Neural cell (in vitro differentiated cells): ENCODE measurements around the gene KCTD2. TPM values are rescaled to one million over a fixed set of nuclear protein-coding genes. Genes with fewer than 3 reads are reported as not detected.
A peak's percentile ranks its signal among the peaks of the same experiment; 100 is the strongest.

Experiments
- H2AFZ ChIP-seq: fragments of 200-600, 300-800 bp; sonication (generic), shearing (Covaris generic); 2 replicates; pipeline ENCODE4 v1.6.0; 2014; ENCODE audit warnings: low read depth, mild to moderate bottlenecking, antibody characterized with exemption, low read length, moderate library complexity
- H3F3A ChIP-seq: fragments of 200-600 bp; shearing (Covaris generic); 2 replicates; pipeline ENCODE4 v1.6.1; 2016; ENCODE audit warnings: mild to moderate bottlenecking, moderate library complexity, mixed read lengths, antibody characterized with exemption, low read length; ENCODE audit not compliant: insufficient read depth, poor library complexity, severe bottlenecking
- H3K27ac ChIP-seq: fragments of 200-600, 300-800 bp; sonication (generic), shearing (Covaris generic); 2 replicates; pipeline ENCODE4 v1.5.1; 2014; ENCODE audit warnings: mild to moderate bottlenecking, low read length, moderate library complexity
- H3K27me3 ChIP-seq: fragments of 300-800, 200-600 bp; sonication (generic), shearing (Covaris generic); 2 replicates; pipeline ENCODE4 v1.6.0; 2014; ENCODE audit warnings: mild to moderate bottlenecking, low read depth, low read length, moderate library complexity; ENCODE audit not compliant: insufficient read depth
- H3K36me3 ChIP-seq: fragments of 300-800, 200-600 bp; sonication (generic), shearing (Covaris generic); 2 replicates; pipeline ENCODE4 v1.5.1; 2014; ENCODE audit warnings: mild to moderate bottlenecking, antibody characterized with exemption, low read length, moderate library complexity; ENCODE audit not compliant: insufficient read depth
- H3K4me2 ChIP-seq: fragments of 300-800, 200-600 bp; sonication (generic), shearing (Covaris generic); 2 replicates; pipeline ENCODE4 v1.6.0; 2014; ENCODE audit warnings: mild to moderate bottlenecking, low read length
- H3K4me3 ChIP-seq: fragments of 300-800, 200-600 bp; sonication (generic), shearing (Covaris generic); 2 replicates; pipeline ENCODE4 v1.5.1; 2014; ENCODE audit warnings: mild to moderate bottlenecking, low read length, moderate library complexity
- H3K79me2 ChIP-seq: fragments of 200-600 bp; shearing (Covaris generic); replicated peaks from 2 replicates; pipeline ENCODE4 v1.6.0; 2014; ENCODE audit warnings: mild to moderate bottlenecking, low read length, moderate library complexity; ENCODE audit not compliant: insufficient read depth
- H3K9ac ChIP-seq: fragments of 300-800, 200-600 bp; sonication (generic), shearing (Covaris generic); 2 replicates; pipeline ENCODE4 v1.6.1; 2016; ENCODE audit warnings: mild to moderate bottlenecking, low read length, mixed read lengths
- H3K9me2 ChIP-seq: fragments of 200-600 bp; shearing (Covaris generic); 2 replicates; pipeline ENCODE4 v1.6.1; 2016; ENCODE audit warnings: mild to moderate bottlenecking, low read length, mixed read lengths; ENCODE audit not compliant: insufficient read depth
- H3K9me3 ChIP-seq: fragments of 200-600, 300-800 bp; sonication (generic), shearing (Covaris generic); 2 replicates; pipeline ENCODE4 v1.6.1; 2016; ENCODE audit warnings: mild to moderate bottlenecking, mixed run types, low read length, moderate library complexity, mixed read lengths
- H4K20me1 ChIP-seq: fragments of 200-600 bp; shearing (Covaris generic); 2 replicates; pipeline ENCODE4 v1.6.1; 2016; ENCODE audit warnings: mild to moderate bottlenecking, mixed run types; ENCODE audit not compliant: insufficient read depth
- CTCF ChIP-seq: fragments of 450-650 bp; IDR thresholded peaks from 2 replicates; pipeline ENCODE4 v1.5.1; 2014; ENCODE audit warnings: antibody characterized with exemption, mild to moderate bottlenecking, moderate library complexity; ENCODE audit not compliant: poor library complexity, severe bottlenecking
- EP300 ChIP-seq: fragments of 450-650 bp; conservative IDR thresholded peaks from 2 replicates; pipeline ENCODE4 v1.6.1; 2014; ENCODE audit warnings: antibody characterized with exemption, mild to moderate bottlenecking, moderate library complexity; ENCODE audit not compliant: poor library complexity, severe bottlenecking
- EZH2 ChIP-seq: fragments of 200-600, 300-800 bp; shearing (Covaris generic), sonication (generic); IDR thresholded peaks from 2 replicates; pipeline ENCODE4 v1.6.1; 2014; ENCODE audit warnings: antibody characterized with exemption, low read length, borderline replicate concordance, mild to moderate bottlenecking; ENCODE audit not compliant: insufficient read depth, poor library complexity, severe bottlenecking
- MXI1 ChIP-seq: fragments of 450-650 bp; conservative IDR thresholded peaks from 2 replicates; pipeline ENCODE4 v1.6.1; 2014; ENCODE audit warnings: antibody characterized with exemption, mild to moderate bottlenecking; ENCODE audit not compliant: poor library complexity, severe bottlenecking
- POLR2AphosphoS5 ChIP-seq: IDR thresholded peaks from 2 replicates; pipeline ENCODE4 v1.6.1; 2012
- RAD21 ChIP-seq: fragments of 450-650 bp; conservative IDR thresholded peaks from 2 replicates; pipeline ENCODE4 v1.6.1; 2014; ENCODE audit warnings: antibody characterized with exemption, mild to moderate bottlenecking, moderate library complexity
- REST ChIP-seq: IDR thresholded peaks from 2 replicates; pipeline ENCODE4 v1.6.1; 2012; ENCODE audit warnings: borderline replicate concordance
- SMC3 ChIP-seq: fragments of 450-650 bp; conservative IDR thresholded peaks from 2 replicates; pipeline ENCODE4 v1.6.1; 2014; ENCODE audit warnings: antibody characterized with exemption, mild to moderate bottlenecking, moderate library complexity; ENCODE audit not compliant: poor library complexity
- TAF1 ChIP-seq: IDR thresholded peaks from 2 replicates; pipeline ENCODE4 v1.6.1; 2012; ENCODE audit warnings: low read depth
- polyA plus RNA-seq: library from polyadenylated mRNA; depleted of rRNA; stranded (reverse); fragments of >200 nt; gene quantifications from 2 replicates; pipeline ENCODE4 v1.2.3, GENCODE V29; 2014

KCTD2 gene
- polyA plus RNA-seq, 1 donor from 2014 or later, result 32.8 TPM

GRCh38 chr17:75012346-75013091 is 34.5 kb upstream of the KCTD2 start, which contains the start of gene MRPL58:
Gene MRPL58 (plus strand): TSS chr17:75012670. CDS start chr17:75012687, 17 bp downstream.
- TF ChIP-seq EP300 (peak; percentile 40), REST (peak; percentile 87), MXI1 (peak; percentile 90), TAF1 (peak; percentile 86), RAD21 (peak; percentile 58), EZH2 (no peak), CTCF (peak; percentile 77), SMC3 (peak; percentile 67), POLR2AphosphoS5 (peak; percentile 83)
- no peaks in the 10 kb centered on the region for H4K20me1 ChIP-seq
- H3K36me3 ChIP-seq, result no peaks in the 10 kb centered on the region
- peak within 1 kb of the TSS; percentile 92 for H3K27ac ChIP-seq
- peak within 1 kb of the TSS; percentile 90 for H2AFZ ChIP-seq
- H3K4me2 ChIP-seq, result peak within 1 kb of the TSS; percentile 94
- H3K9ac ChIP-seq, result peak within 1 kb of the TSS; percentile 83
- H3K27me3 ChIP-seq, result no peaks in the 10 kb centered on the region
- H3K9me2 ChIP-seq, result no peaks in the 10 kb centered on the region
- H3K9me3 ChIP-seq, result no peaks in the 10 kb centered on the region
- peaks cover 6% of the 10 kb centered on the region for H3K79me2 ChIP-seq
- peaks cover 4% of the 10 kb centered on the region for H3F3A ChIP-seq
- peak within 1 kb of the TSS; percentile 71 for H3K4me3 ChIP-seq

GRCh38 chr17:75013092-75013559 is 33.9 kb upstream of the KCTD2 start:
- no peaks in the 10 kb centered on the region for H3K9me2 ChIP-seq
- H3K4me3 ChIP-seq, result peak overlapping the region; percentile 71
- peak overlapping the region; percentile 60 for H2AFZ ChIP-seq
- H3K27me3 ChIP-seq, result no peaks in the 10 kb centered on the region
- no peaks in the 10 kb centered on the region for H3K36me3 ChIP-seq
- peaks cover 6% of the 10 kb centered on the region for H3K79me2 ChIP-seq
- H3K9ac ChIP-seq, result peak overlapping the region; percentile 83
- no peak for TF ChIP-seq POLR2AphosphoS5
- no peak for TF ChIP-seq EZH2
- TF ChIP-seq EP300, result peak; percentile 13
- TF ChIP-seq REST, result peak; percentile 30
- peak overlapping the region; percentile 78 for H3K4me2 ChIP-seq
- no peaks in the 10 kb centered on the region for H3K9me3 ChIP-seq
- H3F3A ChIP-seq, result peaks cover 4% of the 10 kb centered on the region
- no peaks in the 10 kb centered on the region for H4K20me1 ChIP-seq
- H3K27ac ChIP-seq, result peak overlapping the region; percentile 92
